NCI-H82 treated with DMSO at 0.1 percent for 48 hours (cell line): ENCODE data around the gene DNAJB9.

Experiments used
- DNase-seq: peaks from one replicate; lab custom pipeline; 2025; ENCODE audit not compliant: unreplicated experiment; lab: John Stamatoyannopoulos, UW

The DNAJB9 gene

DNA sequence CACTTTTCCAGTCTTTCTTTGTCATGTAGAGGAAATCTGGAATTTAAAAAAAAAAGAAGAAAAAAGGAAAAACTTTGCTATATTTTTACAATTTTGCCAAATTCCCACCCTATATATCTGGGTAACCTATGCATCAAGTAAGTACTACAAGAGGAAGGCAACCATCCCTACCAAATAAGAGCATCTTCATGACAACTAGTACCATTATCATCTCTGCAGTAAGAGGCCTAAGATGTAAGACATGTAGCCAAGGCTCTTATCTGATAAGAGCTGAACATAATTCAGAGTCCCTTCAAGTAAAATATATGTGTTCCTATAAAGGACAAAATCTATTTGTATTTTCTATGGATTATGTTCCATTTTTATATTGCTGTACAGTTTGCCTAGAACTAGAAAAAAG lies 3.7 kb upstream of the DNAJB9 start:
- DNase-seq: no peak

DNA sequence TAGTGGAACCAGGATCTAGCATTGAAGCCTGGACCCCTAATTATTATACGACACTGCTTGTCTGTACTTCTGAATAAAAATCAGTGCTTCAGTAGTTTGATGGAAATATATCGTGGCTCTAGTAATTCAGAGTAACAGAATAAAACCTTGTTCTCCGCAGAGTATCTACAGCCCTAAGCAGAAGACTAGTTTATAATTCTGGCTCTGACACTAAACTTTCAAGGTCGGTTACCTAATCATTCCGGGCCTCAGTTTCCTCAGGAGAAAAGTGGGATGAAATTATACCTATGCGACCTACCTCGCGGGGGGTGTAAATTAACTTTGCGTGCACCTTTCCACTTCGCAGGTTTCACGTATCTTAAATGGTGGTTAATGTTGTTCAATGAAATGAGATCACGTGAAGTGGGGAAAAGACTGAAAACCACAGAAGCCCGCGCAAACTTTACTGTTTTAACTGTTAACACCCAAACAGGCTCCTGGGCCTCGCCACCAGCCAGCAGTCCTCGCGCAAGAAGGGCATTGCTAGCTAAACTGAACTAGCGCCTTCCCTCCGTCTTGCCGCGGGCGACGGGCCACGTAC lies 783 bp upstream of the DNAJB9 start:
- DNase-seq: no peak

DNA sequence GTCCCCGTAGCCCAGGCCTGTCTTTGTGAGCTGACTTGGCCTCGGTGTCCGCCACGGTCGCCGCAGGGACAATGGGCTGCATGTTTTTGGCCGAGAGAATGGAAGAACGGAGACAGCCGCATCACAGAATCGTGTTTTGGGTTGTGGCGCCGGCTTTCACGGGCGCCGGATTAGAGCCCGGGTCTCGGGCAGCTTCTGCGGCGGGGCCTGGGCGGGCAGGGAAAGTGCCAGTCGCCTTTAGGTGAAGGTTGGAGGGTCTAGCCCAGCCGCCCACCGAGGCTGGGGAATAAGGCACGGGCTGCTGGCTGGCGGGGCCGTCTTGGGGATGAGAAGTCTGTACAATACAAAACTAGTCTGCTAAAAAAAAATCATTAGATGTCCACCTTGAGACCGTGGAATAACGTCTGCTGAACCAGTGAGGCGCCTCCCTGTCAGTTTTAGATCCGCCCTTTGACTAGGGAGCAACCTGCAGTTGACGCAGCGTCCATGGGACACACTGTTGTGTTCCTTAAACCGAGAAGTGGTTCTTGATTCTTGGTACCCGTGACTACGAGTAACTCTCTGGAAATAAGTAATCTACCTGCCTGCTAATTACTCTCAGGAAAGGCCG lies 577 bp downstream of the DNAJB9 start:
- DNase-seq: peak; percentile 24

DNA sequence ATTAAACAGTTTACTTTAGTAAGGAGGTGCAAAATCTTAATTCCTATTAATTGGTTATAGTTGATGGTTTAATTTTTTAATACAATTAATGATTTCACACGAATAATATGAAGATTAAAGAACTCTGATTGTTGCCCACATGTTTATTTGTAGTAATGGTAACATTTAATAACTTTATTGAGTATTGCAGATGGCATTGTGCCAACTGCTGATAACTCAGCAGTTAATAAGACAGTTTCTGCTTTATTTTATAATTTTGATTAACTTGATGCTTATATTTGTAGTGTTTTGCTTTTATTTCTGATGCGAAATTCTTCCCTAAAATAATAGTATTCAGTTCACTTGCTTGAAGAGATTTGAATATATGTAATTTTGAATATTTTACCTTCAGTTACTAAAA lies 2.8 kb downstream of the DNAJB9 start:
- no peak for DNase-seq

DNA sequence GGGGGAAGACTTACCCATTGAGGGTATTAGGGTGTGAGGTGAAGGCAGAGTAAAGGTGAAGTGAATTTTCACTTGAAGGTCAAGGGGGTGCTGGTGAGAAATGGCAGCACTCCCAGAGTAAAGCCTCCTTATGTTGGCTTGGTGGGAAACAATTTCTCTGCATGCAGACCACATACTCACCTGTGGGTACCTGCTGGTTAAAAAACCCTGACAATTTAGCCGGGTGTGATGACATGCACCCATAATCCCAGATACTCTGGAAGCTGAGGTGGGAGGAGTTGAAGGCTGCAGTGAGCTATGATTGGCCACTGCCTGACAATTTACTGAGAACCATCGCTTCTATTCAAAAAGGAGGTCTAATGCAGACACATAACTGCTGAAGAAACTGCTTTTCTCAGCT lies 5.5 kb downstream of the DNAJB9 start:
- DNase-seq: no peak

DNA sequence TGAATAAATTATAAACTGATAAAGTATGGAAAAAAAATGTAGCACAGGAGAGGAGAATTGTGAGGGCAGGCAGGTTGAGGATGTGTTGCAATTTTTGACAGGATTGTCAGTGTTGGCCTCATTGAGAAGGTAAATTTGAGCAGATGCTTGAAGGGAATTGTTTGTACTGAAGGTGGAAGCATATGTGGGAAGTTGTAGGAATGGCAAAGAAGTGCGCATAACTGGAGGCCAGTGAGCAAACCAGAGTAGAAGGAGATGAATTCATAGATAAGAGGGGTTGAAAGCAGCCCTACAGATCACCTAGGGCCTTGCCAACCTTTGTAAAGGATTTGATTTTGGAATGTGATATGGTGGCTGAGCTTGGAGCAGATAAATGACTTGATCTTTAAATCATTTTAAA lies 6.4 kb downstream of the DNAJB9 start:
- DNase-seq: no peak

DNA sequence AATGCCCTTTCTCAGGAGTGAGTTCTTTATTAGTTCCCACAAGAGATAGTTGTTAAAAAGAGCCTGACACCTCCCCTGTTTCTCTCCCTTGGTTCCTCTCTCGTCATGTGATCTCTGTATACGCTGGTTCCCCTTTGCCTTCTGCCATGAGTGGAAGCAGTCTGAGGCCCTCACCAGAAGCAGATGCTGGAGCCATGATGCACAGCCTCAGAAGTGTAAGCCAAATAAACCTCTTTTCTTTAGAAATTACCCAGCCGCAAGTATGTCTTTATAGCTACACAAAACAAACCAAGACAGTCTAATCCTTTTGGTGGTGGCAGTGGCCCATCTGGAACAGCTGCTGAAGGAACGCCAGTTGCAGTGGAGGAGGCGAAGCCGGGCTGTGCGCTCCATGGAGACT lies 9.3 kb downstream of the DNAJB9 start:
- DNase-seq: no peak

DNA sequence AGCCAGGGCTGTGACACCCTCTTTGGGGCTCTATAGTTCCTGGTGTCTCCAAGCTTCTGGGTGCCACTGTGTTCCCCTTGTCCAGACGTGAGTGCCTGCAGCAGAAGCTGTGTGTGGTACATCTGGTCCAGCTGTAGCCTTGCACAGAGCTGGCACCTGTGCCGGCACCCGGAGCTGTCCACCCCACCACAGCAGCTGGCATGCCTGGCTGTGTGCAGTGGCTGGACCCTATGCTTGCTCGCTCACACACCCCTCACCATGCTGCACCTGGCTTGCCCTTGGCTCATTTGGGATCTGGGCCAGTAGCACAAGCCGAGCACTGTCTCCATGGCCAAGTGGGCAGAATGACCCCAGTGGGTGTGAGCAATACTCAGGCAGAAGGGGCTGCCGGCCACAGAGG lies 10.6 kb downstream of the DNAJB9 start:
- no peak for DNase-seq

DNA sequence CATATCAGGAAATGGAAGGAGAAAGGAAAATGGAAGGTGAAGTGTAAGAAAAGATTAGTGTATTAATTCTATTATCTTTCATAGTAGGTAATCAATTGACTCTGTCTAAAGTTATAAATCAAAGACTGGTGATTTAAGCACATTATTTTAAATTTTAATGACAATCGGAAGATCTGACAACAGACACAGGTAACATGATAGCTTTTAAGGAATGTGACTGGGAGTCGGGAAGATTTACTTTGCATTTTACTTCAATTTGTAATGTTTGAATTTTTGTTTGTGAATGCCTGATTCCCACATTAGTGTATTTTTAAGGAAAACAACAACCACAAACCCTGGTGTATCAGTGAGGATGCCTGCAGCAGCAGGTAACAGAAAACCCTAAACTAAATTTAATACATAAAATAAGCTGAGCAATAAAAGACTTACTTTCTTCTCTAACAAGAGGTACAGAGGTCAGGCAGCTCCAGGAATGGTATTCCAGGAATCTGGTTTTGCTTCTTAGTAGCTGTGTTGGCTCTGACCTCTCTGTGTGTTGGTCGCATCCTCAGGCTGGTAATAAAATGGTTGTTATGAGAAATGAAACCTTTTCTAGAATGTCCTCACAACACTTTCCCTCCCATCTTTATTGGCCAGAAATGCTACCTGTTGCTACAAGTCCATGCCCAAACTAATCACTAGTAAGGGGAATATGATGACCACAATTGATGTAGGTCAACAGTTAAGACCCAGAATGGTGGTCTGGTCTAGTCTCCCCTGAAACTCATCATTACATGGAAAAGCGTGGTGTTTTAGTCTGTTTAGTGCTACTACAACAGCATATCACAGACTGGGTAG lies 12.2 kb downstream of the DNAJB9 start:
- DNase-seq: no peak

DNA sequence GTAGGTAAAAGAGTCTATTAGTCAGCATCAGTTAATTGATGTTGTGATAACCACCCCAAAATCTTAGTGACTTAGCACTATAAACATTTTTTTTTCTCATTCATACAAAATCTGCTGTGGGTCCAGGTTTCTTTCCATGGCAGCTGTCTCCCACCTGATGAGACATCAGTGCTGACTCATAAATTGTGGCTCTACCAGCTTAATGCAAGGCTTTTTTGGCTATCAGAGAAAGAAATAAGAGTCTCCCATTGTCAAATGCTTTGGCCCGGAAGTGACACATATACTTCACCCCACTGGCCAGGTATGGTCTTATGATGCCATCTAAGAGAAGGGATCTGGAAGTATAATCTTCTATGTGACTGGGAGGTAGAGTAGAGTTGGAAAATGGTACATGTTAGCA lies 14.5 kb downstream of the DNAJB9 start:
- DNase-seq: no peak

DNA sequence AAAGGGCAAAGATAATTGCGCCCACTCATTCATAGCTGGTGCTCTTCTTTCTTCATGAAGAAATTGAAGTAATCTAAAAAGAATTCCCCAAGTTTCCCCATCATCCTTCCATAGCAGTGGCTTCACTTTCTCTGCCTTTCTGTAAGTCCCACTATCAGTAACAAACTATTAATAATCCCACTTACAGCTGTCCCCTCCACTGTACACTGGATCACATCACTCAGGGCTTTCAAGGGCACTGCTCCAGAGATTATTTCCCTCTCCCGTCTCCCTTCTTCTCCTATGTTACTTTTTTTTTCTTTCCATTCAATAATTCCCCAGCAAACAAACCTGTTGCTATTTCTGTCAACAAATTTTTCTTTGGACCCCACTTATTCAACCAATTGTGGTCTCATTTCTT lies 16.2 kb downstream of the DNAJB9 start:
- DNase-seq: no peak

DNA sequence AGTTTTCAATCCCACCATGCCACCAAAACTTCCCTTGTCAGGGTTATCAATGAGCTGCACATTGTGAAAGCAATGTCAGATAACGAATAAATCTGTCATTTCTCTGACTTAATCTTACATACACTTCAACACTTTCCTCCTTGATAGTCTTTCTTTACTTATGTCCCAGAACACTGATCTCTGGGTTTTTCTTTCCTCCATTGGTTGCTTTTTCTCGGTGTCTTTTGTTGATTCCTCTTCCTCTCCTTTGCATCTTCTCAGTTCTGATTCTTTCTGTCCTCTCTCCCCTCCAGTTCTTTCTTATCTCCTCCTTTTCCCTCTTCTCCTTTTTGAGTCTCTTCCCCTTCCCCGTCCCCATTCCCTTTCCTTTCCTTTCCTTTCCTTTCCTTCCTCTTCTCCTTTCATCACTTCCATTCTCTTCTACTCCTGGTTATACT lies 16.6 kb downstream of the DNAJB9 start:
- DNase-seq: no peak

DNA sequence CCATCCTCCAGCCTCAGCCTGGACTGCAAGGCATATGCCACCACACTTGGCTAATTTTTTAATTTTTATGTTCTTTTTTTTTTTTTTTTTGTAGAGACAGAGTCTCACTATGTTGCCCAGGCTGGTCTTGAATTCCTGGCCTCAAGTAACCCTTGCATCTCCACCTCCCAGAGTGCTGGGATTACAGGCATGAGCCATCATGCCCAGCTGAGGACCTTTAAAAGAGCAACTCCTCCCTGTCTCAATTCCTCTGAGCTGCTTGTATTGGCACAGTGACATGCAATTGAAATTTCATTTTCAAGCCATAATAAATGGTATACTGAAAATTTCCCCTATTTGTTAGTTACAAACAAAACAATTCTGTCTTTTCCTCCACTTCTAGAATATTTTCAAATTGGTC lies 19.5 kb downstream of the DNAJB9 start:
- no peak for DNase-seq

DNA sequence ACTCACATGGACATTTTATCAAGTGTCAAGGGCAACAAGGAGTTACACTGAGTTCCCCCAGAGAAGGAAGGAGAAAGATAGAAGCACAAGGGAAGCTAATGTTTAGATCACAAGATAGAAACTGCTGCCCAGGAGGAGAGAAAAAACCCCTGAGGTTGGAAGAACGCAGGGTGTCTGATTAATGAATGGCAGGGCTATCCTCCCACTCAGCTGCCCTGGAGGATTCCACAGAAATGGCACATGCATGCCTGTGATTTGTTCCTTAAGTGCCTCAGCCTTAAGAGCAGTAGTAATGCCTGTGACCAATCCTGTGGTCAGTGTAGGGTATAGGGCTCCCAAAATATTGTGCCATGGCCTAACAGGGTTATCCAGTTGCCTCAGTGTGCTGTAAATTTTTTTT lies 20.2 kb downstream of the DNAJB9 start:
- peak; percentile 64 for DNase-seq

DNA sequence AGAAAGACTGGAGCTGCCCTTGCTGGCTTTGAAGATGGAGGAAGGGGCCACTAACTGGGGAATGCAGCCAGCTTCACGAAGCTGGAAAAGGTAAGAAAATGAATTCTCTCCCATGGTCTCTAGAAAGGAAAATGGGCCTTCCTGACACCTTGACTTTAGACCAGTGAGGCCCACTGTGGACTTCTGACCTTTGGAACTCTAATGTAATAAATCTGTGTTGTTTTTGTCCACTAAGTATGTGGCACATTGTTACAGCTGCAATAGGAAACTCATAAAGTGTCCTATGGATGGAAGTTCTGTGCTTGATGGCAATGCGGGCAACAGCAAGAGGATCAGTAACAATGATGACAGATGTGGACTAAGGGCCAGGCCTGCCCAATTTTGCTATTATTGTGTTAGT lies 20.9 kb downstream of the DNAJB9 start:
- DNase-seq: no peak

DNA sequence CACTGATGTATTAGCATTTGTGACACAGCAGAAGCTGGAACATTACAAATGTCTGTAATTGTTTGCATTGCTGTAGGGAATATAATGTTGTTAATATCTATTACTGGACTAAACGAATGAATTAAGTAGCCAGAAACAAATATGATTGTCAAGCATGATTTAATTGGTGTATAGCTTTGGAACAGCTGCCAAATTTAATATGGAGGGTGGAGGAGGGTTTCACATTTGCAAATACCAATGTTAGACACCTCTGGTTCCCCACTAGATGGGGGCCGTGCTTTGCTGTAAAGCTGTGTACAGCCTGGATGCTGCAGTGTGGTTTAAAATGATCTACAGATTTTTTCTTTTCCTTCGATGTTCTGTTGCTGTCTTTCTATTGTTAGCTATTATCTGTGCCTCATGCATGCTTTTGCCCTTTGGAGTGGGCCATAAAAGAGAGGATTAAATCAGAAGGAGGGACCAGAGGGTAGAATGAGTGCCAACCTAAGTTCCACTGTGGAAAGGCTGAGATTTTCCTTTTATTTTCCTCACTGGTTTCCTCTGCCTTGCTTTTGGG lies 23.1 kb downstream of the DNAJB9 start:
- DNase-seq: peak; percentile 52

DNA sequence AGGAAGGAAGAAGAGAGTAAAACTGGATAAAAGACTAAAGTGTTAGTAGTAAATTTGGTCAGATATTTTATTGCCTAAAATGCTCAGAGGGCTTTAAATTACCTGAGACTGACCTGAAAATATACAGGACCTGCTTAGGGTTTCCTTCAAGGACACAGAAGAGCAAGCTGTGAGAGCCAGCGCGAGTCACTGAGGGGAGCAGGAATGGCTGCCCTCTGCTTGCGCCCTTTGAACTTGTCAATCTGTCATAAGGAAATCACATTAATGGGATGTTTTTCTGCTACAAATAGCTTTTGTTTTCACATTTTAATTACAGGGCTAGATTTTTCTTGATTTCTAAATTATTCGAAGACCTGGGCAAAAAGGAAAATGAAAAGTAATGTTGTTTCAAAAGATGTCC lies 26.9 kb downstream of the DNAJB9 start:
- no peak for DNase-seq

DNA sequence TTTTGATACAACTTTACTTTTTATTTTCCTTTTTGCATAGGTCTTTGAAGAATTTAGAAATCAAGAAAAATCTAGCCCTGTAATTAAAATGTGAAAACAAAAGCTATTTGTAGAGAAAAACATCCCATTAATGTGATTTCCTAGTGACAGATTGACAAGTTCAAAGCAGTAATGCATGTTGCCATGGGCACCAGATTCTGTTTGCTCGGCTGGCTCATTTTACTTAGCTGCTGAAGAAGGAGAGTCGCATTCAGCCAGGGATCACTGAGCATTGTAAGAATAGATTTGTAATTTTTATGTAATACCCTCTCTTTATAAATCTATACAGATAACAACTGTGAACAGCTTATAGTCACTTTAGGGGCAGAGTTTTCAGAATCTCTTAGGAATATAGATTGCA lies 28.5 kb downstream of the DNAJB9 start:
- peak; percentile 57 for DNase-seq

DNA sequence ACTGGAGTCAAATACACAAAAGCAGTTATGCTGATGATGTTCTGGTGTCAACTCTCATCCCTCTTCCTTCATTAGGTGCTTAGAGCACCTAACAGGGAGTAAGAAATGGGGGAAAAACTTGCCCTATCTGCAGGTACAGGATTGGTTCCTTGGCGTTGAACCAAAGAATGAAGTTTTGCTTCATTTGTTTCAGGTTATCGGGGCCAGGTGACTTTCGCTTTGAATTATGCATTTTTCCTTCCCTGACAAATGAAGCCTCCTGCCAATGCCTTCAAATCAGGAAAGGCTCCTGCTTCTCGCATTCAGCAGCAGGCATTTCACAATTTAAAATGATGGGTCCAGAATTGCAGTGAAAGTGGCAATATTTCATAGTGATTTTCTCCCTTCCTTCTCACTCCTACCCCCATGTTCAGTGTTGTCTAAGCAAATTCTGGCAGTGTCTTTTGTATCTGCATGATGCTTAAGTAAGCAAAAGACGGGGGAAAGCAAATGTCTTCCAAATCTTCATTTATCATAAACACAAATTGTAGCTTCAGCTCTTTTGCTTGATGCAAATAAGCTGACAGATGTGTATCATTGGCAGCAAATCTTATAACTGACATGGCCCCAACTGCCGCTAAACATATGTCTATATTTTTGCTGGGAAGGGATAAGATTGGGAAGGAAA lies 29.4 kb downstream of the DNAJB9 start:
- DNase-seq: peak; percentile 82

DNA sequence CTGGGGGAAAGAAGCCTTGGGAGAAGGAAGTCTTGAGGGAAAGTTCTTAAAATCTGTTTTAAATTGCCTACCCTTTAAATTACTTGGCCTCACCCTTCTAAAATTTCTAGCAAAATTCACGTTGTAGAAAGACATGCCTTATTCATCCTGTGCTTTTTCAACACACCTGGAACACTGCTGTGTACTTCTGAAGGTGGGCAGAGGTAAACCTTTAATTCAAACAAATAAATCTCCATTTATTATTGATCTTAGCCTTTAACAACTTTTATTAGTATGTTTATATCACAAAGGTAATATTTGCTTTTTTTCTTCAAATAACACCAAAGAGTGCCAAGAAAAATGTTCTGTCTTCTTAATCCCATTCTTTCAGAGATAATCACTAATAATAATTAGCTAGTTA lies 30.7 kb downstream of the DNAJB9 start:
- DNase-seq: no peak

DNA sequence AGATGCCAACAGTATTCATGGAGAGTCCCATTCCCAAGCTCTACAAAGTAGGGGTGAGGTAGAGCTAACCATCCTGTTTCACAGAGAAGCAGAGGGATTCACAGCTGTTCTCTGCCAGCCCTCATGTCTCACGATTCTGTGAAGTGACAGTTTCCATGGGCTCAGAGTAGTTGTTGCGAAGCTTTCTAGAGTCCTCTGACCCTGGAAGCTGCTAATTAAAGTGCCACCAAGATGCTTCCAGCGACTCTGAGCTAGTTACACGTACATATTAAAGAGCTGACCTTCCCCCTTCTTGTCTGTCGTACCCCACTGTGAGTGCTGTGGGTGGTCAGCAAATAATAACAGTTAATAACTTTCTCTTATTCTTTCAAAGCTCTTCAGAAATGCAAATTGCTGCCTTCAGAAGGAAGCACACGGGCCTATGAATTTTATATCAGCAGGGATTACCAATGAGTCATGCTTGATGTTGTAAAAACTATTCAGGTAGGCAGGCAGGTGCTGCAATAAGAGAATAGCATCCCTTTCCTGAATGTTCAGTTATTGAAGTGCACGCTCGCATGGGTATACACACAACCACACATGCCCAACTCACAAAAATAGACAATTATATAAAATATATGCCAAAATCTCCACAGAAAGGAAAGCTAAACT lies 34.1 kb downstream of the DNAJB9 start:
- DNase-seq: no peak
